GM23248 (cell line): ENCODE measurements around the gene TRPM2.

ENCODE experiments used
- EZH2 ChIP-seq: fragments of 200-600 bp; sonication (generic); IDR thresholded peaks from 2 replicates; pipeline ENCODE4 v1.6.1; 2018; ENCODE audit warnings: antibody characterized with exemption, mild to moderate bottlenecking; ENCODE audit not compliant: insufficient read depth, poor library complexity, severe bottlenecking
- EZH2phosphoT487 ChIP-seq: fragments of 200-600 bp; sonication (generic); IDR thresholded peaks from 2 replicates; pipeline ENCODE4 v1.6.1; 2018; ENCODE audit warnings: antibody characterized with exemption, moderate library complexity, mild to moderate bottlenecking, low read depth; ENCODE audit not compliant: insufficient read depth

DNA sequence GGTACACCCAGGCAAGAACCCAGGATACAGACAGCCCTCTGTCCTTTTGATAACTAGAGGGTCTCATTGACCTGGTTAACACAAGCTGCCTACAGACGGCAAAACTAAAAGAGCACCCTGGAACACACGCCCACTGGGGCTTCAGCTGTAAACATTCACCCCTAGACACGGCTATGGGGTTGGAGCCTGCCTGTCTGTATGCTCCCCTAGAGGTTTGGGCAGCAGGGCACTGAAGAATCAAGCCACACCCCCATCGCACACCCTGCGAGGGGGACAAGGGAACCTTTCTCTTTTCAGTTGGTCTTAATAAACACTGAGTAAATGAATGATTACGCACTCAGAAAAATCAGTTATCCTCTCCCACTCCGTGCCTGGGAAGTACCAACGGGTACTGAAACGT, 137.4 kb downstream of the TRPM2 start:
- no peak for TF ChIP-seq EZH2
- no peak for TF ChIP-seq EZH2phosphoT487
